HG03565 (cell line): ENCODE results near the gene NPC1.

Experiments used
- ATAC-seq: cut with Tn5 transposase; IDR thresholded peaks from one replicate; pipeline ENCODE4 v1.9.1; 2021; ENCODE audit warnings: mild to moderate bottlenecking, moderate library complexity; ENCODE audit not compliant: unreplicated experiment

Gene NPC1

DNA sequence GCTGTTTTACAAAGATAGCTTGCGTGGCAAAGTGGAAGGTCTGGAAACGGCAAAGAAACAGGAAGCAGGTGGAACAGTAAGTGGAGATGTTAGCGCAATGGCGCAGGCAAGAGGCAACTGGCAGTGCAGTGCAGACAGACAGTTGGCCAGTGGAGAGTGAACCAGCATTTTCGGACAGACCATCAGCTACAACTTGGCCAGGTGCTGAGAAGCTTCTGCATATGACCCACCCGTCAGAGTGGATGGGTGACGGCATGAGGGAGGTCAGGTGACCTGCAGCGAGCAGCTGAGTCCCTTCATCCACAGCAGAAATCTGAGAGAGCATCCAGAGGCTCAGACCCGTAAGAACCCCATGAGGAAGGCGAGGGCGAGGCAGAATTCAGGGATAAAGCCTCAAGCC is 33.8 kb downstream of the NPC1 start:
- ATAC-seq, result no peak

DNA sequence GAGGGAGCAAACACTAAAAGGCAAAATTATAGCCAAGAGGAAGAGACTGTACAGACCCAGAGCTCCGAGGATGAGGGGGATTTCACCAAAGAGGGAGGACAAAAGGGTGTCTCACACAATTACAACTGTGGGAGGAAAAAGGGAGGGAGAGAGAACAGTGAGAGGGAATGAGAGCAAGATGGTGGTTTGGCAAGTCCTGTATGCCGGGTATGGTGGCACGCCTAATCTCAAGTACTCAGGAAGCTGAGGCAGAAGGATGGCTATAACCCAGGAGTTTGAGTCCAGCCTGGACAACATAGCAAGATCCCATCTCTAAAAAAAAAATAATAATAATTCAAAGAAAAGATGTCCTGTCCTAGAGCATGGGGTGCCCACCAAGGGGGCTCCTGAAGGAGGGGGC is 34.3 kb downstream of the NPC1 start:
- no peak for ATAC-seq

DNA sequence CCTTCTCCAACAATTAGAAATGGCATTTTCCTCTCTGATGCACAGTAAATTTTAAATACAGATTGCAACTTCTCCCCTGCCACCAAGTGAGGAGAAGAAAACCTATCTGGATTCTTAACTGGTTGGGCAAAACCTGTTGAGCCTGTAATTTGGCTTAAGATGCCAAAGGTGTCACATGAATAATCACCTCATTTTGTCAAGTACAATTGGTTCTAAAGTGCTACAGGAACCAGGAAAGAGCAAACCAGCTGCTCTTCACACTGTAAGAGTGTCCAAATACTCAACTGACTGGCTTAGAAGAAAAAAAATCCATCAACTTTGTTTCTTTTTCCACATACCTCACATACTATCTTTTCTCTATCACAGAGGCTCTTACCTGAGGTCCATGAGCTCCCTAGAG is 35.4 kb downstream of the NPC1 start:
- no peak for ATAC-seq

DNA sequence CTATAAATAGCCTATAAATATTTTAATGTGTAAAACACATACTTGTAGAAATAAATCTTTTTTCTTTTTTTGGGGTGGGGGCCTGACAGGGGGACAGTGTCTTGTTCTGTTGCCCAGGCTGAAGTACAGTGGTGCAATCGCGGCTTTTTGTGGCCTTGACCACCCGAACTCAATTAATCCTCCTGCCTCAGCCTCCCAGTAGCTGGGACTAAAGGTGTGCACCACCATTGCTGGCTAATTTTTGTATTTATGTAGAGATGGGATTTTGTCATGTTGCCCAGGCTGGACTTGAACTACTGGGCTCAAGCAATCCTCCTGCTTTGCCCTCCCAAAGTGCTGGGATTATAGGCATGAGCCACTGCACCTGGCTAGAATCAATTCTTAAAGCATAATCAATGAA is 37.6 kb downstream of the NPC1 start:
- ATAC-seq, result no peak

DNA sequence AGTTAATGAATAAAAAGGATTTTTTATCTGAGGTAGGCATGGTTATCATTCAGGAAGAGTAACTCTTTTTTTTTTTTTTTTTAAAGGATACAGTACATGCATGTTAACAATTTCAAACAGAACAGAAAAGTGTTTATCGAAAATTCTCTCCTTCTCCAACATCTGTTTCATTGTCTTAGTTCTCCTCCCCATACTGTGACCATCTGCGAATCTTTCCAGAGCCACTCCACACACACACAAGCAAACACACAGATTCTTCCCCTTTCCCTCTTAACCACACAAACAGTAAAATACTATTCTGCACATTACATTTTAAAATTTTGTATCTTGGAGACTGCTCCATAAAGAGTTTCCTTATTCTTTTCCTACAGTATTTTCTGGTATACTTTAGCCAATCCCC is 38.0 kb downstream of the NPC1 start:
- no peak for ATAC-seq

- no peak for ATAC-seq
Observed at GRCh38 chr18:23547846-23548245, 38.5 kb downstream of the NPC1 start.

- no peak for ATAC-seq
Observed at GRCh38 chr18:23547306-23547705, 39.0 kb downstream of the NPC1 start.

DNA sequence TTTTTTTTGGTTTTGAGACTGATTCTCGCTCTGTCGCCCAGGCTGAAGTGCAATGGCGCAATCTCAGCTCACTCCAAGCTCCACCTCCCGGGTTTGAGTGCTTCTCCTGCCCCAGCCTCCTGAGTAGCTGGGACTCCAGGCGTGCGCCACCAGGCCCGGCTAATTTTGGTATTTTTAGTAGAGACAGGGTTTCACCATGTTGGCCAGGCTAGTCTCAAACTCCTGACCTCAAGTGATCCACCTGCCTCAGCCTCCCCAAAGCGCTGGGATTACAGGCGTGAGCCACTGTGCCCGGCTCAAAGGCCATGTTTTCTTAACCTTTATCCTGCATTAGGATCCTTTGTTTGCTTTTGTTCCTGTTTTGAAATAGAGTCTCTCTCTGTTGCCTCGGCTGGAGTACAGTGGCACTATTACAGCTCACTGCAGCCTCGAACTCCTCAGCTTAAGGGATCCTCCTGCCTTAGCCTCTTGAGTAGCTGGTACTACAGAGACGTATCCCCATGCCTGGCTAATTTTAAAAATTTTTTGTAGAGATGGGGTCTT is 41.0 kb downstream of the NPC1 start:
- no peak for ATAC-seq

DNA sequence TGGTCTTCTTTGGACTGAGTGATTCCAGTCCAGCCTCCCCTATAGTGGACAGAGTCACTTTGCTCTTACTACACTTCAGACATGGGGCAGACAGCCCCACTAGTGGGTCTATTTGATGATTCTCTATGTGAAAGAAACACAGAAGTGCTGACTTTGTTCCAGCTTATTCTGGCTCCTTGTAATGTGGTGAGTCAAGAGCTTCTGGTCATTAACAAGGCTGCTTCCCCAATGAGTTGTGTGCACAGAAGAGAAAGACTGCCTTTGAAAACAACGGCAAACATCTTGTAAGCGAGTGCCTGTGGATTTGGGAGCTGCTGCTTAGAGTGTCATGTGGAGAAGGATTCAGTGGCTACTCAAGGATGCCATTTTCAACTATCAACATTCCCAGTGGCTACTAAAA is 43.8 kb downstream of the NPC1 start:
- no peak for ATAC-seq

- no peak for ATAC-seq
Observed at GRCh38 chr18:23541349-23542093, 44.8 kb downstream of the NPC1 start.

DNA sequence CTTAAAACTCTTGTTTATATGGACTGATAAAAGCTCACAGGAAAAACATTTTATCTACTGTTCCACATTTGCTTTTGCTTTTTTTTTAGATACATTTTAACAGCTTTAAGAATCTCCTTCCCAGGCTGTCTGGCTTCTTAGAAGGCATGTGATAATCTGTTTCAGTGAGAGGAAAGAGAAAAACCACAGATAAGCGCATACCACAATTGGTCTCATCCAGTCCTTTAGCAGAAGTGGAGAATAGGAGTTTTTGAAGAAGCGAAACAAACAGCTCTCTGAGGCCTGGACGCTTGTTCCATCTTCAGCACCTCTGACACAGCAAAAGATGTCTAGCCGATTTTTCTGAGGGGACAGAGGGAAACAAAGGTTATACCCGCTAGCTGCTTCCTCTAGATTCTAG is 45.4 kb downstream of the NPC1 start:
- peak; percentile 69 for ATAC-seq

DNA sequence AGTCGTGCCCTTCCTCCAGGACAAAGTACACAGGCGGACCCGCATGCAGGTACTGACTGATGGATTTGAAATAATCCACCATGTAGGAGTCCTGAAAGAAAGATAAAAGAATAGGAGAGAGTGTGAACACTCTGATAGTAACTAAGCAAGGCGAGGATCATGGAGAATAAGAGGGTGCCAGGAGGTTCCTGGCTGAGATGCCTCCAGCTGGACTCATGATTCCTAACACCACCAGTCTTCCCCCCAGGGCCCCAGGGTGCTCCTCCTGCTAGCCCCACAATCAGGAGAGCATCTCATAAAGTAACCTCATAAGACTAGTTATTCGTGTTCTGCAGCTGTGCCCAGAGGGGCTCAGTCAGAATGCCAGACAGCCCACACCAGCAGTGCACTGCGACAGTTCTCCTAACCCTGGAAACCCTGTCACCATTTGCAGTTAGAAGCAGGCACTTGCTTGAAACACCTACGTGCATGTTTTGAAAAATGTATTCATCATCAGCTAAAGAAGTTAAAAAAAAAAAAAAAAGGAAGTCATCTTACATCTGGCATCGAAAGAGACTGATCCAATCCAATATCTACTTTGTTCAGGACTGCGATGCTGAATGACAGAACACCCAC is 46.3 kb downstream of the NPC1 start:
- no peak for ATAC-seq

- no peak for ATAC-seq
Observed at GRCh38 chr18:23539296-23539695, 47.0 kb downstream of the NPC1 start.

DNA sequence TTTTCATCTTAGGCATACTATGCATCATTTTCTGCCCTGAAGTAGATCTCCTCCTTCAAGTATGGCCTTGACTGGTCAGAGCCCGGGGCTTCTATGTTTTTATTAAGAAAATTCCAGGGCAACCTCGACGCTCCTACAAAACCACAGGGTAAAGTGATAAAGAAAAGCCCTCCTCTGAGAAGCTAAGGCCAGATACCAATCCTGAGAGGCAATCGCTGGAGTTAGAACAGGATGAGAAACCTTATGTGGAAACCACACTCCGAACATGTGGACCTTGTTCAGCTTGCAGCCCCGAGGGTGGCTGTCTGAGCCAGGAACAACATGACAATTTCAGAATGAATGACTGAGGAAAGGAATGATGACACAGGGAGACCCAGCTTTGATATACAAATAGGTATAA is 47.4 kb downstream of the NPC1 start:
- ATAC-seq, result no peak

GRCh38 chr18:23538001-23538400 is 48.3 kb downstream of the NPC1 start:
- ATAC-seq, result no peak

- no peak for ATAC-seq
Observed at GRCh38 chr18:23537274-23537673, 49.0 kb downstream of the NPC1 start.

GRCh38 chr18:23536204-23536603 is 50.1 kb downstream of the NPC1 start:
- no peak for ATAC-seq

GRCh38 chr18:23534276-23534675 is 52.0 kb downstream of the NPC1 start:
- ATAC-seq, result no peak

- no peak for ATAC-seq
Observed at GRCh38 chr18:23532848-23533247, 53.5 kb downstream of the NPC1 start.

DNA sequence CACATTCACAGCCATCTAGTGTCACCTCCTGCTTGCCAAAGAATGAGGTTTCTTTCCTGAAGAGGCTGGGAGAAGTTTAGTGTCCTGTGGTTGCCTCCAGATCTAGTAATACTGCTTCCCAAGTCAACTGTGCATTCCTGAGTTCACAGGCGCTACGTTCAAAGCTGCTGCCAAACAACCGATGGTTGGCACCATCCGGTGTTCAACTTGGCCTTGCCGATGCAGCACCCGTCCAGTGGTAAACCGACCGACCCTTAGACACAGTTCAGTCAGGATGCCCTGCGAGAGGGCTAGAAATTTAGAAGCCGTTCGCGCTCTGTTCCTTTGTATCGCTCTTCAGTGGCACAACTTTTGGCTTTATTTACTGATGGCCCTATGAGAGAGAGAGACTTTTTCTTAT is 54.4 kb downstream of the NPC1 start:
- ATAC-seq, result no peak

DNA sequence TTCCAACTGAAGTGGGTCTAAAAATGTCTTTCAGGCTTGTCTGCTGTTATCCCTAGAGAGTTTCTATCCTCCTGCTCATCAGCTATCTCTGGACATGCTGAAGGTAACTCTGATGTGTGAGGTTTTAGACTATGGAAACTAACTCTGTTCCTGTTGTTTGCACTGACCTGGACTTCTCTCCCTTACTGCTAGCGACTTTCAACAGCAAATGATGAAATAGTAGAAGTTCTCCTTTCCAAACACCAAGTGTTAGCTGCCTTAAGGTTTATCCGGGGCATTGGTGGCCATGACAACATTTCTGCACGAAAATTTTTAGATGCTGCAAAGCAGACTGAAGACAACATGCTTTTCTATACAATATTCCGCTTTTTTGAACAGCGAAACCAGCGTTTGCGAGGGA is 56.1 kb downstream of the NPC1 start:
- no peak for ATAC-seq

- ATAC-seq, result no peak
Observed at GRCh38 chr18:23529604-23530003, 56.7 kb downstream of the NPC1 start.
